Endothelial cell of umbilical vein (primary cell): ENCODE measurements around the gene PLXDC2. TPM values are rescaled to one million over a fixed set of nuclear protein-coding genes. Genes with fewer than 3 reads are reported as not detected.

Source experiments
- BruUV-seq: library from RNA; stranded (reverse); fragments of 400-500 nt; replicated peaks from 2 replicates; lab custom pipeline; 2021; lab: Mats Ljungman, UMichigan
- CTCF ChIA-PET: fragments of 300-600, 350-600 bp; sonication (Branson Sonifier 250); formaldehyde crosslinking; loops from one replicate; lab custom pipeline; 2021; ENCODE audit warnings: antibody characterized with exemption, inconsistent platforms; lab: Charles Lee
- POLR2A ChIA-PET: fragments of 300-600, 350-600 bp; sonication (Branson Sonifier 250); formaldehyde crosslinking; loops from one replicate; lab custom pipeline; 2021; ENCODE audit warnings: antibody characterized with exemption, inconsistent platforms; lab: Charles Lee
- DNase-seq: peaks from one replicate; pipeline ENCODE4 v3.0.0-alpha.2; 2011; ENCODE audit warnings: low read depth, low spot score
- FAIRE-seq: peaks from 2 replicates; lab custom pipeline; 2011; peaks lifted over from hg19 to GRCh38; lab: Jason Lieb, UNC
- H2AFZ ChIP-seq: 2 replicates; pipeline ENCODE4 v1.6.0; 2012; ENCODE audit warnings: low read depth, low read length, control low read depth, inconsistent platforms
- H3K27ac ChIP-seq: 2 replicates; pipeline ENCODE4 v1.5.1; 2011; ENCODE audit warnings: low read depth, mild to moderate bottlenecking, control low read depth, low read length, moderate library complexity; ENCODE audit not compliant: insufficient read depth
- H3K27me3 ChIP-seq, 2 experiments: 2 replicates each; pipeline versions ENCODE4 v1.6.0 to v1.6.1; 2011; ENCODE audit warnings: low read length in 2 of 2, mixed read lengths in 1 of 2; ENCODE audit not compliant: control insufficient read depth in 2 of 2, insufficient read depth in 2 of 2
- H3K36me3 ChIP-seq, 2 experiments: 2 replicates in 1 of 2; 3 replicates in 1 of 2; pipeline ENCODE4 v1.5.1; 2011; ENCODE audit warnings: low read length in 2 of 2, mild to moderate bottlenecking in 1 of 2, moderate library complexity in 1 of 2; ENCODE audit not compliant: control insufficient read depth in 2 of 2, insufficient read depth in 2 of 2; ENCODE audit errors: extremely low read depth in 1 of 2
- H3K4me1 ChIP-seq: 3 replicates; pipeline ENCODE4 v1.5.1; 2011; ENCODE audit warnings: mild to moderate bottlenecking, low read length; ENCODE audit not compliant: control insufficient read depth, insufficient read depth; ENCODE audit errors: extremely low read depth
- H3K4me2 ChIP-seq: 2 replicates; pipeline ENCODE4 v1.6.1; 2011; ENCODE audit warnings: low read length, control low read depth, mixed read lengths; ENCODE audit not compliant: insufficient read depth
- H3K4me3 ChIP-seq, 3 experiments: fragments of 200-600 bp in 1 of 3; sonication (generic), shearing (Covaris generic) in 1 of 3; replicated peaks in 1 of 3; 2 replicates each; pipeline ENCODE4 v1.5.1; 2011 to 2016; ENCODE audit warnings: control low read depth in 3 of 3, low read length in 3 of 3, mild to moderate bottlenecking in 2 of 3, inconsistent platforms in 1 of 3, low read depth in 1 of 3, moderate library complexity in 1 of 3; ENCODE audit not compliant: insufficient read depth in 1 of 3
- H3K79me2 ChIP-seq: 2 replicates; pipeline ENCODE4 v1.6.0; 2012; ENCODE audit warnings: low read length, inconsistent platforms; ENCODE audit not compliant: control insufficient read depth, insufficient read depth
- H3K9ac ChIP-seq: replicated peaks from 2 replicates; pipeline ENCODE3; 2011; ENCODE audit warnings: low read length, control low read depth; ENCODE audit not compliant: insufficient read depth; ENCODE audit errors: extremely low read depth
- H3K9me1 ChIP-seq: replicated peaks from 3 replicates; pipeline ENCODE4 v1.6.0; 2011; ENCODE audit warnings: mild to moderate bottlenecking, low read length; ENCODE audit not compliant: control insufficient read depth, insufficient read depth; ENCODE audit errors: extremely low read depth
- H3K9me3 ChIP-seq: replicated peaks from 2 replicates; pipeline ENCODE4 v1.5.1; 2012; ENCODE audit warnings: low read length, inconsistent platforms; ENCODE audit not compliant: control insufficient read depth, insufficient read depth
- H4K20me1 ChIP-seq: replicated peaks from 2 replicates; pipeline ENCODE3; 2011; ENCODE audit warnings: mild to moderate bottlenecking, low read length; ENCODE audit not compliant: control insufficient read depth, insufficient read depth; ENCODE audit errors: extremely low read depth
- EZH2 ChIP-seq: IDR thresholded peaks from 2 replicates; pipeline ENCODE4 v1.6.1; 2012; ENCODE audit warnings: borderline replicate concordance, low read depth, mild to moderate bottlenecking, moderate library complexity, low read length, inconsistent platforms; ENCODE audit not compliant: severe bottlenecking
- FOS ChIP-seq: IDR thresholded peaks from 2 replicates; pipeline ENCODE4 v1.6.1; 2011; ENCODE audit warnings: mild to moderate bottlenecking, low read length, moderate library complexity, borderline replicate concordance; ENCODE audit not compliant: insufficient read depth
- GATA2 ChIP-seq: IDR thresholded peaks from 2 replicates; pipeline ENCODE4 v1.7.0; 2011; ENCODE audit warnings: low read depth, mild to moderate bottlenecking, moderate library complexity, mixed read lengths, low read length; ENCODE audit not compliant: insufficient read length, insufficient read depth
- JUN ChIP-seq: IDR thresholded peaks from 2 replicates; pipeline ENCODE4 v1.6.1; 2011; ENCODE audit warnings: borderline replicate concordance, low read depth; ENCODE audit not compliant: insufficient read length, insufficient read depth
- MYC ChIP-seq: IDR thresholded peaks from one replicate; pipeline ENCODE4 v1.6.1; 2011; ENCODE audit warnings: mild to moderate bottlenecking, low read depth, low read length
- POLR2A ChIP-seq: IDR thresholded peaks from 2 replicates; pipeline ENCODE4 v1.6.1; 2012; ENCODE audit warnings: low read depth, mild to moderate bottlenecking, control low read depth, low read length
- POLR2AphosphoS5 ChIP-seq: IDR thresholded peaks from 2 replicates; pipeline ENCODE4 v1.6.1; 2012; ENCODE audit warnings: low read depth, mild to moderate bottlenecking, control low read depth, low read length, moderate library complexity; ENCODE audit not compliant: insufficient read depth
- dilution Hi-C: fragments of 300-500 bp; cut with MboI; formaldehyde crosslinking; loops from one replicate; pipeline ENCODE4 v1.15.0; 2019; ENCODE audit warnings: low sequenced_read_pairs; ENCODE audit not compliant: extremely low pct_ligation_motif_present
- intact Hi-C: fragments of 100-400 bp; cut with micrococcal nuclease; formaldehyde crosslinking; loops from one replicate; pipeline ENCODE4 v1.10.0; 2022
- polyA plus RNA-seq, 4 experiments: library from polyadenylated mRNA; depleted of rRNA in 3 of 4; stranded (reverse) in 3 of 4; unstranded in 1 of 4; fragments of >200 nt; gene quantifications; 2 replicates each; pipeline versions ENCODE4 v1.2.1 to v1.2.3, GENCODE V29; 2011 to 2012; ENCODE audit warnings: missing spikeins in 1 of 4
- total RNA-seq: library from RNA; stranded (reverse); gene quantifications from 2 replicates; pipeline ENCODE4 v1.2.3, GENCODE V29; 2021
- TF ChIP-seq, protein P1 (sequence below), 2 donors: IDR thresholded peaks; 1 replicate in 1 of 2; 2 replicates in 1 of 2; pipeline ENCODE4 v1.5.1; 2011; ENCODE audit warnings: low read length in 2 of 2, mild to moderate bottlenecking in 2 of 2, moderate library complexity in 2 of 2, control low read depth in 1 of 2, inconsistent platforms in 1 of 2, low read depth in 1 of 2; ENCODE audit not compliant: insufficient read depth in 1 of 2; ENCODE audit errors: extremely low read depth in 1 of 2
- TF ChIP-seq, protein P2 (sequence below): IDR thresholded peaks from 2 replicates; pipeline ENCODE4 v1.6.1; 2011; ENCODE audit not compliant: insufficient read depth, insufficient read length

Gene PLXDC2
- total and polyA plus RNA-seq, 2 donors (not counting 3 experiments of a cell fraction or from before 2014, with no cell fraction given), result 0.32 to 1.2 TPM

DNA sequence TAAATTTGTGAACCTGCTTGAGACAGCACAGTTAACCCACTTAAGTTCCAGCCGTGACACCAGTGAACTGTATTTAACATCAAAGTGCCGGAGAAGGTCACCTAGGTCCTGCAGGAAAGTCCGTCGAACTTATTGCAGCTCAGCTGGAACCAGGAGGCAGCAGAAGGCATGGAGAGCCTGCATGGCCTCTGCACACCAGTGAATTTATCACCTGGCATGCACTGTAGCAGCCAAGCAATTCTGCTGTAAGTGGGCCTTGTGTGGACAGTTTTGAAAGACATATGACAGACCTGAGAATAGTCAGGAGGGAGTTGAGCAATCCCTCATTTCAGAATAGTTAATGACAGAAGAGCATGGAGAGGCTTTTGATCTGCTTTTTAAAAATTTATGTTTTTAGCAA lies 108.8 kb downstream of the PLXDC2 start:
- POLR2A ChIA-PET, result no interaction called here
- Histone ChIP-seq H3K27me3 (no peaks in the 10 kb centered on the region), H3K9me1 (no peaks in the 10 kb centered on the region), H3K36me3 (no peaks in the 10 kb centered on the region), H3K4me3 (no peak overlapping the region), H3K9ac (no peak overlapping the region), H2AFZ (no peak overlapping the region), H3K9me3 (no peaks in the 10 kb centered on the region), H3K4me2 (no peak overlapping the region), H4K20me1 (no peaks in the 10 kb centered on the region), H3K79me2 (no peaks in the 10 kb centered on the region), H3K4me1 (peaks cover 26% of the 10 kb centered on the region), H3K27ac (no peak overlapping the region)
- dilution Hi-C loops, result no loop called here
- TF ChIP-seq GATA2 (no peak), MYC (no peak), POLR2A (no peak), JUN (no peak), EZH2 (no peak), FOS (no peak), POLR2AphosphoS5 (no peak)
- TF ChIP-seq, protein P1, sequence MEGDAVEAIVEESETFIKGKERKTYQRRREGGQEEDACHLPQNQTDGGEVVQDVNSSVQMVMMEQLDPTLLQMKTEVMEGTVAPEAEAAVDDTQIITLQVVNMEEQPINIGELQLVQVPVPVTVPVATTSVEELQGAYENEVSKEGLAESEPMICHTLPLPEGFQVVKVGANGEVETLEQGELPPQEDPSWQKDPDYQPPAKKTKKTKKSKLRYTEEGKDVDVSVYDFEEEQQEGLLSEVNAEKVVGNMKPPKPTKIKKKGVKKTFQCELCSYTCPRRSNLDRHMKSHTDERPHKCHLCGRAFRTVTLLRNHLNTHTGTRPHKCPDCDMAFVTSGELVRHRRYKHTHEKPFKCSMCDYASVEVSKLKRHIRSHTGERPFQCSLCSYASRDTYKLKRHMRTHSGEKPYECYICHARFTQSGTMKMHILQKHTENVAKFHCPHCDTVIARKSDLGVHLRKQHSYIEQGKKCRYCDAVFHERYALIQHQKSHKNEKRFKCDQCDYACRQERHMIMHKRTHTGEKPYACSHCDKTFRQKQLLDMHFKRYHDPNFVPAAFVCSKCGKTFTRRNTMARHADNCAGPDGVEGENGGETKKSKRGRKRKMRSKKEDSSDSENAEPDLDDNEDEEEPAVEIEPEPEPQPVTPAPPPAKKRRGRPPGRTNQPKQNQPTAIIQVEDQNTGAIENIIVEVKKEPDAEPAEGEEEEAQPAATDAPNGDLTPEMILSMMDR (IDR thresholded peaks at IDR 0.05; ENCODE audit: extremely low read depth in 1 of 2, insufficient read depth in 1 of 2, low read depth in 1 of 2, low read length in 2 of 2), result no peak
- TF ChIP-seq, protein P2, sequence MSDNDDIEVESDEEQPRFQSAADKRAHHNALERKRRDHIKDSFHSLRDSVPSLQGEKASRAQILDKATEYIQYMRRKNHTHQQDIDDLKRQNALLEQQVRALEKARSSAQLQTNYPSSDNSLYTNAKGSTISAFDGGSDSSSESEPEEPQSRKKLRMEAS, result no peak
- FAIRE-seq, result no peak
- BruUV-seq, result no TSS peak
- CTCF ChIA-PET, result no interaction called here
- intact Hi-C loops, result no loop called here
- DNase-seq, result no peak
